HUES6 (cell line): ENCODE results near the gene FSTL4.

ENCODE experiments used
- H3K27ac ChIP-seq: 2 replicates; pipeline ENCODE4 v1.7.0; 2013; ENCODE audit warnings: low read depth, mild to moderate bottlenecking, low read length, inconsistent platforms
- H3K27me3 ChIP-seq: 2 replicates; pipeline ENCODE4 v1.6.1; 2013; ENCODE audit warnings: low read length; ENCODE audit not compliant: control insufficient read depth, insufficient read depth
- H3K36me3 ChIP-seq: 2 replicates; pipeline ENCODE4 v1.6.1; 2013; ENCODE audit warnings: low read length; ENCODE audit not compliant: control insufficient read depth, insufficient read depth
- H3K4me1 ChIP-seq: 2 replicates; pipeline ENCODE4 v1.6.1; 2013; ENCODE audit warnings: low read length; ENCODE audit not compliant: control insufficient read depth, insufficient read depth
- H3K4me3 ChIP-seq: 2 replicates; pipeline ENCODE4 v1.5.1; 2013; ENCODE audit warnings: low read depth, low read length
- H3K9ac ChIP-seq: one replicate; pipeline ENCODE4 v1.6.1; 2013; ENCODE audit warnings: mild to moderate bottlenecking, low read length
- H3K9me3 ChIP-seq: 2 replicates; pipeline ENCODE4 v1.6.1; 2013; ENCODE audit warnings: low read depth, low read length; ENCODE audit not compliant: control insufficient read depth, insufficient read depth

FSTL4 gene

DNA sequence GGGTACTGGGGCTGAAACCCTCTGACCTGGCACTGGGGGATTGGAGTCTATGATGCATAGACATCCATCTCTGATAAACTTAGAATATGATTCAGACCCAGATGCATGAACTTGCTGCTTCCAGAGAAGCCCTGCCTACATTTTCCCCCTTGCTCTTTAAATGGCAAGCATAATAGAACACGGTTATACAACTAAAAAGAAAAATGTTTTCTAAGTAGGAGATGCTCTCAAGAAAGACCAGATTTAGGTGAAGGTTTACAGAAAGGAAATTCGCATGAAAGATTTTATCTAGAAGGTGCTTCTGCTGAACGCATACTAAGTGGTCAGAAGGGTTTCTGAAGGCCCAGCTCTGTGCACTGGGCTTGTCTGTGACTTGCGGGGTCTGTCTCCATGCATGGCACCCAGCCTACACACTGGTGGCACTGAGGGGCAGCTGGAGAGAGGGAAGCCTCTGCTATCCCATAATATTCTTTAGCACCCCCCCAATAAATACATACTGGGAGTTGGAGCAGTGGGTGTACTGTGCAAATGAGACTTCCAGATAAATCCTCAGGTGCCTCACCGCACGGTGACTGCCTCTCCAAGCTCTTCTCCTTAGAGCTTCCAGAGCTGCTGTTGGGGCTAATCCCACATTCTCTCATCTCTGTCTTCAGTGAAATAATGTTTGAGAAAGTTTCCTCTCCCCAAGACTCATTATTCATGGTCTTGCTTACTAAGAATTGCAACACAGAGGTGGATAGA lies 114.6 kb downstream of the FSTL4 start:
- Histone ChIP-seq H3K9me3 (no peaks in the 10 kb centered on the region), H3K27me3 (no peaks in the 10 kb centered on the region), H3K4me3 (no peak overlapping the region), H3K36me3 (no peaks in the 10 kb centered on the region), H3K4me1 (no peaks in the 10 kb centered on the region), H3K27ac (no peak overlapping the region), H3K9ac (no peak overlapping the region)

DNA sequence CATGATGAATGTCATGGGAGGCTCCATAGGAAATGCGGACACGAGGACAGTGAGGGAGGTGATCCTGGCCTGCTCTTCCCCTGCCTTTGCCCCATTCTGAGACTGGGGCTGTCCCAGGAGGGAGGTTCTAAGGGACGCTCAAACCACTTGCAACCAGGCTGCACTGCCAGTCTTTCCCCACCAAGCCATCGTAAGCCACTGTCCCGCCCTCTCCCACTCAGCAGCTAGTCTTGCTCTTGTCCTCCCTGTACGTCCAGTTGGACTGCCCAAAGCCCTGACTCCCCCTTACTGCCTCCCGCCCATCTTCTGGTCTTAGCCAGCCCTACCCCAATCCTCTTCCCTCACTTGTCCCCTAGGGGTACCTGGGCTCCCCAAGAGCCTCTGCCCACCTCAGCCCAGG lies 115.7 kb downstream of the FSTL4 start:
- Histone ChIP-seq H3K27ac (no peak overlapping the region), H3K27me3 (no peaks in the 10 kb centered on the region), H3K4me3 (no peak overlapping the region), H3K9me3 (no peaks in the 10 kb centered on the region), H3K4me1 (no peaks in the 10 kb centered on the region), H3K36me3 (no peaks in the 10 kb centered on the region), H3K9ac (no peak overlapping the region)

DNA sequence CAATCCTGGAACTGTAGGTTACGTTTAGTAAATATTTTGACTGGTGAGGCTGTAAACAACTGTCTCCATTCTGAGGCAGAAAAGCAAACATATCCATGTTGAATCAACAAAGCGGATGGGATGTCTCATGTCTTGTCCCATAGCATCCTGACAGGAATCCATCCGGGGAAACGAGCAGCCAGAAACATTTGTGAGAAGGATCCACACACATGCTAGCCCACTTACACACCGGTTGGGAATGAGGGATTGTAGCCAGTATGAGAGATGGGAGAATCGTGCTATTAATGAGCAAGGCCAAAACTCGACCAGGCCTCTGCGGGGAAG lies 117.5 kb downstream of the FSTL4 start:
- Histone ChIP-seq H3K27me3 (no peaks in the 10 kb centered on the region), H3K27ac (no peak overlapping the region), H3K4me1 (no peaks in the 10 kb centered on the region), H3K36me3 (no peaks in the 10 kb centered on the region), H3K9ac (no peak overlapping the region), H3K9me3 (peaks cover 5% of the 10 kb centered on the region; the same call in 1 of the 2 replicates), H3K4me3 (no peak overlapping the region)

DNA sequence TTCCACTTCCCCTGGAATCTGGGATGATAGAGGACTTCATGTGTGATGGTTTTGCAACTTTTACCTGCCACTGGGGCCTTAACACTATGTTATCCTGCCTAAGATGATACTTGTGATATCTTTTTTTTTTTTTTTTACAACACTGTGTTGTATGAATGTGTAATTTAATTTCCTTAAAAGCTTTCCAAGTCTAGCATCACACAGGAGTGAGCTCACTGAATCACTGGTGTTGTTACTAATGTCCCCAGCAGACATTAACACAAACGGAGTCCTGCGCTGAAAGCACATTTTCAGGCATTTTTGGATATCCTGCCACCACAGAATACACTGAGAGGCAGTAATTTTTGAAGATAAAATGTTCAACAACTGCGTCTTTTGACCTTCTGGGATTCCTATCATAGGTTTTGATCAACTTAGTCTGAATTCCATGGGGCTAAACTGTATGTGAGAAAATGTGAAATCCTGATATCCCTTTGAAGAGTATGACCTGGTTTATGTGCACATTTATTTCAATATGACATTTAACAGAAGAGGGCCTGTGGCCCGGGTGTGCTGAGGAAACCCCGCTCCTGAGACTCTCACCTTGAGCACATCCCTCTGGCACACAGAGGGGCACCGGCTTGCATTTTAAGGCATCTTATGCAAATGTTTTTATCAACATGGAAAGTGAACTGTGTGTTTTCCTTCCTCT lies 118.0 kb downstream of the FSTL4 start:
- Histone ChIP-seq H3K36me3 (no peaks in the 10 kb centered on the region), H3K27me3 (no peaks in the 10 kb centered on the region), H3K9ac (no peak overlapping the region), H3K4me1 (no peaks in the 10 kb centered on the region), H3K27ac (no peak overlapping the region), H3K4me3 (no peak overlapping the region), H3K9me3 (peaks cover 5% of the 10 kb centered on the region; the same call in 1 of the 2 replicates)

DNA sequence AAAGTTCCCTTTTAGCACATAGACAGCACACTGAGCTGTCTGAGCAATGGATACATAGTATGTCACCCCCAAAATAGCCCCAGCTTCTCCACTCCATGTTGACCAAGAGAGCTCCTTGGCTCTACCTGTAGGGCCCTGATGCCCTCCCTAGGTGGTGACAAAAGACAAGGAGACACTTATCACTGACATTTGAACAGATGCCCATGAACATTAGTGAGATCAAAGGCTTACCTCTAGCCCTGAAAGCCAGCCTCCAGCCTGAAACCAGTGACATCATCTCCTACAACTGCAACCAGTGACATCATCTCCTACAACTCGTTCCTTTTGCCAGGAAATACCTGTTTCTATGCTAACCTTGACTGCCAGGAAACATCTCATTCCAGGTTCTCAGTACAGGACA lies 122.7 kb downstream of the FSTL4 start:
- Histone ChIP-seq H3K4me1 (peaks cover 7% of the 10 kb centered on the region), H3K27me3 (no peaks in the 10 kb centered on the region), H3K27ac (no peak overlapping the region), H3K9me3 (peaks cover 5% of the 10 kb centered on the region; the same call in 1 of the 2 replicates), H3K36me3 (no peaks in the 10 kb centered on the region), H3K4me3 (no peak overlapping the region), H3K9ac (no peak overlapping the region)

DNA sequence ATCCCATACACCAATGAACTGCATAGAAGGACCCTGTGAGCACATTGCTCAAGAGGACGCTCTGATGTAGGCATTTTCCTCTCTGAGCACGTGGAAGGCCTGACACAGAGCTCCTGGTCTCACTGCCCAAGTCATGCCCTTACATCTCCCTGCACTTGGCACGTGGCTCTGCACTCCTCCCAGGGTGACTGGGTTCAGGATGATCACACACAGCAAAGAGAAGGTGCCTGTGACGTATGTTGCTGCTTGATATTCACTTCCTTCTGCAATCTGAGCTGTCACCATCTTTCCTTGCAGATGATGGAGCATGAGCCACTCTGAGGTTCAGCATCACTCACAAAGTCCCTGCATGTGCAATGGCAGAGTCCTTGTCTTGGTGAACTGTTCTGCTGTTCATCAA lies 125.2 kb downstream of the FSTL4 start:
- H3K9ac ChIP-seq: no peak overlapping the region
- H3K4me3 ChIP-seq: no peak overlapping the region
- H3K4me1 ChIP-seq: peaks cover 7% of the 10 kb centered on the region
- H3K27ac ChIP-seq: no peak overlapping the region
- no peaks in the 10 kb centered on the region for H3K27me3 ChIP-seq
- H3K36me3 ChIP-seq: no peaks in the 10 kb centered on the region
- H3K9me3 ChIP-seq: peaks cover 11% of the 10 kb centered on the region; the same call in 1 of the 2 replicates

DNA sequence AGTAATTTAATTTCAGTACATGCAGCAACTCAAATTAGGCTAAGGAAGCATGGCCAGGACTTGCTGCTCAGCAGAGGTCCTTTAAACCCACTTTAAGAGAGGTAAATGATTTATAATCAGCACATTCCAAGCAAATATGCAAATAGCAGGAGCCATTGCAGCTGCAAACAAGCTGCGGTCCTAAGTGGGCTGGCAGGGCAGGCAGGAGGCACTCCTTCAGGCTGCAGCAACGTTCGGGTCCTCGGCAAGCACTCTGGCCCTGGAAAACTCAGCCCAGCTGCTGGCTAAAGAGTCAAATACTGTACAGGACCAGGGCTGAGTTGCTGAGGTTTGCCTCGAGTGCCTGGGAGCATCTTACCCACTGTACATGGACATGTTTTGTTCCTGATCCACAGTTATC lies 126.9 kb downstream of the FSTL4 start:
- Histone ChIP-seq H3K27ac (no peak overlapping the region), H3K36me3 (no peaks in the 10 kb centered on the region), H3K9ac (no peak overlapping the region), H3K9me3 (peaks cover 7% of the 10 kb centered on the region; the same call in 1 of the 2 replicates), H3K27me3 (no peaks in the 10 kb centered on the region), H3K4me3 (no peak overlapping the region), H3K4me1 (peaks cover 7% of the 10 kb centered on the region)

DNA sequence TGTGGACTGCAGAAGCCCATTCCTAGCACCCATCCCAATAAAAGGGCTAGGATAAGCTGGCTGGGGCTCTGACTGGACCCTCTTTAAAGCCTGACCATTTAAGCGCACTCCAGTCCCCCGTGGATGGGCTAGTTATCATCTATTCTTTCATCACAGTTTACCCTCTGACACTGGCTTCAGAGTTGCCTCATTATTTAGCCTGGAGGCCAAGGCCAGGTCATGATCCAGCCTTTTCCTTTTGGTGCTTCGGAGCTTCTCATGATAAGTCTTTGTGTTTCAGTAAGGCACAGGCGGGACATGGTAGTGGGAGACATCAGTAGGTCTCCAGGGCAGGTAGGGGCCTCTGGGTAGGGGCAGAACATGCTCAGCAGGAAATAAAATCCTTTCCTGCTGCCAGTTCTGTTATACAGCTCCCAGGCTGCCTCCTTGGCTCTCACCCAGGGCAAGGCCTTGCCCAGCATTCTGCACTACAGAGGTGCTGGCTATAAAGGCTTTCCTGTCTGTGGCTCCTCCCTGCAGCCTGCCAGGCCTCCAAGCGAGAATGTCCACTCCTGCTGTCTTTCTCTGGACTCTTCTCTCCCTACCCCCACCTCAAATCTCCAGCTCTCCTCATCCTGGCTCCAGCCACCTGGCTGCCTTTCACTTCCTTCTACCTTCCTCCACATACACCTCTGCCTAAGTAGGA lies 128.8 kb downstream of the FSTL4 start:
- H3K27me3 ChIP-seq: no peaks in the 10 kb centered on the region
- no peaks in the 10 kb centered on the region for H3K36me3 ChIP-seq
- no peak overlapping the region for H3K4me3 ChIP-seq
- peaks cover 7% of the 10 kb centered on the region for H3K4me1 ChIP-seq
- peaks cover 6% of the 10 kb centered on the region; the same call in 1 of the 2 replicates for H3K9me3 ChIP-seq
- no peak overlapping the region for H3K9ac ChIP-seq
- no peak overlapping the region for H3K27ac ChIP-seq

DNA sequence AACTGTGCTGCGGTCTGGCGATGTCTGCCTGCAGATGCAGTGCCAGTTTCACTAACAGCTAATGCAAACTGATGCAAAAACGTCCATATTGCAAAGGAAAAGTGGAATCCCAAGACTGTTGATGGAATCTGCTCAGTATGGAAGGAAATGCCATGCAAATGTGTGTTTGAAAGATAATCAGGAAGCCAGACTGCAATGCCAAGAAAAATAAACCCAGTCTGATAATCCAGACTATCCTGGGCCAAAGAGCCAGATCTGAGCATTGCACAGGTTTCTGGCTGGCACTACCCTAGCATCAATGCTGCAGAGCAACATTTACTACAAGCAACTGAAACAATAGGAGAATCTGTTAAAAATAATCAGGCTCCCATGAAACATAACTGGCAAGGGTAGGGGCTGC lies 130.3 kb downstream of the FSTL4 start:
- no peak overlapping the region for H3K4me3 ChIP-seq
- no peak overlapping the region for H3K27ac ChIP-seq
- no peaks in the 10 kb centered on the region for H3K36me3 ChIP-seq
- no peaks in the 10 kb centered on the region for H3K27me3 ChIP-seq
- H3K4me1 ChIP-seq: peaks cover 7% of the 10 kb centered on the region
- H3K9me3 ChIP-seq: peaks cover 6% of the 10 kb centered on the region; the same call in 1 of the 2 replicates
- no peak overlapping the region for H3K9ac ChIP-seq

DNA sequence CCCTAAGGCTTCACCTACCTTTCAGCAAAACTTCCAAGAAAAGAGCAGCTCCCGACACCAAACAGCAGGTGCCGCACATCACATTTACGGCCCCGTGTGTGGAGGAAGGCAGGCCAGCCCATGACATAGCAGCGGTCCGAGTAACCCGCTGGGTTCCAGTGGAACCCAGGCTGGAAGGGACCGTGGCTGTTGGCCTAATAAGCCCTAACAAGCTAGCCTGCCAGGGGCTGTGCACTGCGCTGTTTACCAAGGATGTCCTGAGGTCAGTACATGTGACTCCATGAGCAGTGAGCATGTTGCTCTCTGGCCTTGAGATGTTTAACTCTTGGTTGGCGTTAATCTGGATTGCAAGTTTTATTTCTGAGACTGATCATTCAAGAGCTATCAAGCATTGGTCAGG lies 131.5 kb downstream of the FSTL4 start:
- Histone ChIP-seq H3K36me3 (no peaks in the 10 kb centered on the region), H3K4me3 (no peak overlapping the region), H3K9ac (no peak overlapping the region), H3K27ac (no peak overlapping the region), H3K27me3 (no peaks in the 10 kb centered on the region), H3K4me1 (peaks cover 7% of the 10 kb centered on the region), H3K9me3 (peaks cover 6% of the 10 kb centered on the region; the same call in 1 of the 2 replicates)

DNA sequence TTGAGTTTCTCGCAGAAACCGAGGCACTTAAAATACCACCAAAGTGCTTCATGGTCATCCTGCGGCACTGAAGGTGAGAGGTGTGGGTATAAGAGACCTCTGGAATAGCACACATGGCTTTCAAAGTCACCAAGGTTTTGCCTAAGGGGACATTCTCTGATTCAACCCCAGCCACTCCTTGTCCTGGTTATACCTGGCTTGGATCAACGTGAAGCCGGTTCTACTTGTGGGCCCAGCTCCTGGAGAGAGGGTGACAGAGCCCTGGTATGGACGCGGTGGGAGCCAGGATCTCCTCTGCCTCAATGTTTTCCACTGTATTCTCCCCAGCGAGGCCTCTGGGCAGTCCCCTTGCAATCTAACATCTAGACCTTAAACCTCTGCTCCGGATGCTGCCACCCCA lies 132.0 kb downstream of the FSTL4 start:
- Histone ChIP-seq H3K4me1 (peaks cover 3% of the 10 kb centered on the region), H3K9me3 (peaks cover 6% of the 10 kb centered on the region; the same call in 1 of the 2 replicates), H3K4me3 (no peak overlapping the region), H3K27ac (no peak overlapping the region), H3K27me3 (no peaks in the 10 kb centered on the region), H3K9ac (no peak overlapping the region), H3K36me3 (no peaks in the 10 kb centered on the region)
